Measurements from ENCODE around the gene NOS3. TPM values are rescaled to one million over a fixed set of nuclear protein-coding genes. Genes with fewer than 3 reads are reported as not detected.

Gene NOS3
- total RNA-seq, 5 donors from 2014 or later (not counting 1 experiment from before 2014, with no cell fraction given), result 4.8 to 10.1 (median 5.0) TPM

GRCh38 chr7:150955519-150956394 lies 35.1 kb upstream of the NOS3 start:
- Histone ChIP-seq H3K4me1 (ENCODE audit: control insufficient read depth in 1 of 2, extremely low read depth in 1 of 2, insufficient read depth in 2 of 2, low read length in 2 of 2) (peaks cover 2 to 8% of the 10 kb centered on the region in 2 experiments), H3K27ac (ENCODE audit: low read length) (no peak overlapping the region)

GRCh38 chr7:150956395-150957132 lies 34.3 kb upstream of the NOS3 start:
- no peak overlapping the region for H3K4me3 ChIP-seq (ENCODE audit: control insufficient read depth in 1 of 2, extremely low read depth in 1 of 2, low read length in 1 of 2)
- H3K27ac Mint-ChIP-seq, result no peak overlapping the region
- H3K9me3 Mint-ChIP-seq, result no peaks in the 10 kb centered on the region
- no peak overlapping the region for H3K4me3 Mint-ChIP-seq
- peaks cover 29 to 50% of the 10 kb centered on the region in 2 donors for H3K27me3 Mint-ChIP-seq
- H3K9me3 ChIP-seq, result no peaks in the 10 kb centered on the region
- peaks cover 2 to 61% of the 10 kb centered on the region in 2 experiments for H3K27me3 ChIP-seq (replicated peaks in 1 of 2; ENCODE audit: control insufficient read depth in 2 of 2, extremely low read depth in 1 of 2, insufficient read depth in 2 of 2, low read length in 1 of 2)
- H3K36me3 ChIP-seq (ENCODE audit: control insufficient read depth in 2 of 2, extremely low read depth in 1 of 2, insufficient read depth in 1 of 2, low read length in 1 of 2), result no peaks in the 10 kb centered on the region
- CTCF ChIA-PET, result no interaction called here
- WGBS (ENCODE audit: insufficient coverage), result 84% methylated on average over 9 of the region's 9 CpGs
- no peak overlapping the region for H3K27ac ChIP-seq (ENCODE audit: low read length)
- POLR2A ChIA-PET, result no interaction called here
- peaks cover 2 to 8% of the 10 kb centered on the region in 2 experiments for H3K4me1 ChIP-seq (ENCODE audit: control insufficient read depth in 1 of 2, extremely low read depth in 1 of 2, insufficient read depth in 2 of 2, low read length in 2 of 2)
- ATAC-seq (replicated peaks in 1 of 4) (no peak), DNase-seq (no peak)
- H3K36me3 Mint-ChIP-seq, result peaks cover 13% of the 10 kb centered on the region
- peaks cover 10 to 15% (median 11%) of the 10 kb centered on the region in 3 donors for H3K4me1 Mint-ChIP-seq

More at GRCh38 chr7:150955519-150956394, 35.1 kb upstream of the NOS3 start:
- H3K9me3 Mint-ChIP-seq, result no peaks in the 10 kb centered on the region
- Histone ChIP-seq H3K27me3 (replicated peaks in 1 of 2; ENCODE audit: control insufficient read depth in 2 of 2, extremely low read depth in 1 of 2, insufficient read depth in 2 of 2, low read length in 1 of 2) (peaks cover 2 to 53% of the 10 kb centered on the region in 2 experiments), H3K4me3 (ENCODE audit: control insufficient read depth in 1 of 2, extremely low read depth in 1 of 2, low read length in 1 of 2) (no peak overlapping the region), H3K36me3 (ENCODE audit: control insufficient read depth in 2 of 2, extremely low read depth in 1 of 2, insufficient read depth in 1 of 2, low read length in 1 of 2) (no peaks in the 10 kb centered on the region), H3K9me3 (no peaks in the 10 kb centered on the region)
- H3K4me3 Mint-ChIP-seq, result no peak overlapping the region
- 37% methylated on average over 28 of the region's 38 CpGs for WGBS (ENCODE audit: insufficient coverage)
- H3K4me1 Mint-ChIP-seq, result peaks cover 10 to 15% (median 11%) of the 10 kb centered on the region in 3 donors
- peaks cover 13% of the 10 kb centered on the region for H3K36me3 Mint-ChIP-seq
- no peak for DNase-seq
- ChIA-PET CTCF (no interaction called here), POLR2A (no interaction called here)
- no peak for ATAC-seq (replicated peaks in 1 of 4)
- peaks cover 29 to 47% of the 10 kb centered on the region in 2 donors for H3K27me3 Mint-ChIP-seq
- H3K27ac Mint-ChIP-seq, result no peak overlapping the region

GRCh38 chr7:150957133-150958020 lies 33.4 kb upstream of the NOS3 start:
- Histone ChIP-seq H3K9me3 (no peaks in the 10 kb centered on the region), H3K27ac (ENCODE audit: low read length) (no peak overlapping the region), H3K4me1 (ENCODE audit: control insufficient read depth in 1 of 2, extremely low read depth in 1 of 2, insufficient read depth in 2 of 2, low read length in 2 of 2) (peaks cover 2 to 8% of the 10 kb centered on the region in 2 experiments), H3K36me3 (ENCODE audit: control insufficient read depth in 2 of 2, extremely low read depth in 1 of 2, insufficient read depth in 1 of 2, low read length in 1 of 2) (no peaks in the 10 kb centered on the region), H3K27me3 (replicated peaks in 1 of 2; ENCODE audit: control insufficient read depth in 2 of 2, extremely low read depth in 1 of 2, insufficient read depth in 2 of 2, low read length in 1 of 2) (peaks cover 2 to 69% of the 10 kb centered on the region in 2 experiments), H3K4me3 (ENCODE audit: control insufficient read depth in 1 of 2, extremely low read depth in 1 of 2, low read length in 1 of 2) (no peak overlapping the region)
- WGBS (ENCODE audit: insufficient coverage), result 84% methylated on average over 23 of the region's 26 CpGs
- ATAC-seq (replicated peaks in 1 of 4) (no peak), DNase-seq (no peak)
- H3K4me1 Mint-ChIP-seq, result peaks cover 11 to 15% (median 14%) of the 10 kb centered on the region in 3 donors
- H3K36me3 Mint-ChIP-seq, result peaks cover 13% of the 10 kb centered on the region
- ChIA-PET CTCF (no interaction called here), POLR2A (interaction anchor here in 1 of 2 donors (0.5 kb wide), 1 partner anchor 30 kb away, joined by 9 read pairs; no protein-coding TSS in a partner anchor)
- peaks cover 29 to 54% of the 10 kb centered on the region in 2 donors for H3K27me3 Mint-ChIP-seq
- no peak overlapping the region for H3K27ac Mint-ChIP-seq
- H3K9me3 Mint-ChIP-seq, result no peaks in the 10 kb centered on the region
- no peak overlapping the region for H3K4me3 Mint-ChIP-seq

- POLR2A ChIA-PET, result interaction anchor here in 1 of 2 donors (0.5 kb wide), 1 partner anchor 29 kb away, joined by 9 read pairs; no protein-coding TSS in a partner anchor
- Mint-ChIP-seq H3K9me3 (no peaks in the 10 kb centered on the region), H3K4me1 (peaks cover 12 to 18% (median 17%) of the 10 kb centered on the region in 3 donors), H3K27ac (no peak overlapping the region), H3K36me3 (peaks cover 13% of the 10 kb centered on the region), H3K27me3 (peaks cover 29 to 59% of the 10 kb centered on the region in 2 donors), H3K4me3 (no peak overlapping the region)
- DNase-seq (no peak), ATAC-seq (replicated peaks in 1 of 4) (no peak)
- no peak overlapping the region for H3K27ac ChIP-seq (ENCODE audit: low read length)
- no peaks in the 10 kb centered on the region for H3K9me3 ChIP-seq
- peaks cover 2 to 76% of the 10 kb centered on the region in 2 experiments for H3K27me3 ChIP-seq (replicated peaks in 1 of 2; ENCODE audit: control insufficient read depth in 2 of 2, extremely low read depth in 1 of 2, insufficient read depth in 2 of 2, low read length in 1 of 2)
- WGBS (ENCODE audit: insufficient coverage), result 13% methylated on average over 68 of the region's 74 CpGs
- peaks cover 4 to 15% of the 10 kb centered on the region in 2 experiments for H3K4me1 ChIP-seq (ENCODE audit: control insufficient read depth in 1 of 2, extremely low read depth in 1 of 2, insufficient read depth in 2 of 2, low read length in 2 of 2)
- CTCF ChIA-PET, result no interaction called here
- H3K36me3 ChIP-seq (ENCODE audit: control insufficient read depth in 2 of 2, extremely low read depth in 1 of 2, insufficient read depth in 1 of 2, low read length in 1 of 2), result no peaks in the 10 kb centered on the region
- H3K4me3 ChIP-seq (ENCODE audit: control insufficient read depth in 1 of 2, extremely low read depth in 1 of 2, low read length in 1 of 2), result no peak overlapping the region
These were observed 32.7 kb upstream of the NOS3 start for GRCh38 chr7:150958062-150958552.

- H3K4me3 ChIP-seq (ENCODE audit: control insufficient read depth in 1 of 2, extremely low read depth in 1 of 2, low read length in 1 of 2), result no peak overlapping the region
- WGBS (ENCODE audit: insufficient coverage), result 61% methylated on average over 11 of the region's 13 CpGs
- H3K4me1 ChIP-seq (ENCODE audit: control insufficient read depth in 1 of 2, extremely low read depth in 1 of 2, insufficient read depth in 2 of 2, low read length in 2 of 2), result peaks cover 4 to 17% of the 10 kb centered on the region in 2 experiments
- H3K36me3 Mint-ChIP-seq, result peaks cover 13% of the 10 kb centered on the region
- H3K4me3 Mint-ChIP-seq, result no peak overlapping the region
- no peak for DNase-seq
- ChIA-PET POLR2A (no interaction called here), CTCF (interaction anchor here (0.5 kb wide), 2 partner anchors 51 to 1905 kb away, joined by 4 to 5 read pairs; no protein-coding TSS in a partner anchor)
- peaks cover 12 to 18% (median 17%) of the 10 kb centered on the region in 3 donors for H3K4me1 Mint-ChIP-seq
- peak overlapping the region in 1 of 2 donors; percentile 71 for H3K27ac Mint-ChIP-seq
- H3K27ac ChIP-seq (ENCODE audit: low read length), result no peak overlapping the region
- peaks cover 29 to 59% of the 10 kb centered on the region in 2 donors for H3K27me3 Mint-ChIP-seq
- peaks cover 2 to 80% of the 10 kb centered on the region in 2 experiments for H3K27me3 ChIP-seq (replicated peaks in 1 of 2; ENCODE audit: control insufficient read depth in 2 of 2, extremely low read depth in 1 of 2, insufficient read depth in 2 of 2, low read length in 1 of 2)
- no peaks in the 10 kb centered on the region for H3K9me3 ChIP-seq
- no peaks in the 10 kb centered on the region for H3K9me3 Mint-ChIP-seq
- no peaks in the 10 kb centered on the region for H3K36me3 ChIP-seq (ENCODE audit: control insufficient read depth in 2 of 2, extremely low read depth in 1 of 2, insufficient read depth in 1 of 2, low read length in 1 of 2)
- no peak for ATAC-seq (replicated peaks in 1 of 4)
These were observed 32.2 kb upstream of the NOS3 start for GRCh38 chr7:150958597-150958996.

Data from T-cell (primary cell).